Measurements from ENCODE around the gene LAMA3. TPM values are rescaled to one million over a fixed set of nuclear protein-coding genes. Genes with fewer than 3 reads are reported as not detected.
A peak's percentile ranks its signal among the peaks of the same experiment; 100 is the strongest.

LAMA3 gene
- total RNA-seq, 1 donor from 2014 or later, result 0.47 TPM

DNA sequence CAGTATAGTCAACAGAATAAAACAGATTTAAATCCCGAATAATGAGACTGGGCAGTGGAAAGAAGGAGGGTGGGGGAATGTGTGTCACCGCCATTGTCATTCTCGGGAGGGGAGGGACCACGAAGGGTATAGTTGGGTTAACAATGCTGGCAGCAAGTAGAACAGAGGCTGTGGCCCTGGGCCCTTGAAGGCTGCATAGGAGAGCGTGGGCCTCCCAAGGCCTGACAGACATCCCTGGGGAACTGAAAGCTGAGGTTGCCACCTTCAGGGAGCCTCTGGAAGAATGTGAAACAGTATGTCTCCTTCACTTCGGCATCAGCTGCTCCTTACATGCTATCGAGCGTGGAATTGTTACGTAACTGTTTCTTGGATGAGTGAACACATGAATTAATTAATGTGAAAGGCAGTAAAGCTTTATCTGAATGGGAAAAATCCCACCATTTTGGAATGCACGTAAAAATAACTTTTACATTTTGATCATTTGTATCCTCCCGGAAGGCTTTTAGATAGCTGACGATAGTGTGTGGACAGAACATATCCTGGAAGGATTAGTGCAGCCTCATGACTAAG, 232.5 kb downstream of the LAMA3 start:
- Histone ChIP-seq H3K4me2 (no peak overlapping the region), H3K9ac (no peak overlapping the region), H3F3A (ENCODE audit: low read depth) (no peaks in the 10 kb centered on the region), H3K79me2 (ENCODE audit: low read depth) (no peaks in the 10 kb centered on the region), H3K4me3 (no peak overlapping the region), H3K4me1 (no peaks in the 10 kb centered on the region), H3K27ac (no peak overlapping the region), H3K9me3 (ENCODE audit: low read depth) (no peaks in the 10 kb centered on the region), H2AFZ (replicated peaks) (no peak overlapping the region), H4K20me1 (ENCODE audit: low read depth) (no peaks in the 10 kb centered on the region), H3K27me3 (no peaks in the 10 kb centered on the region), H3K36me3 (no peaks in the 10 kb centered on the region)
- no peaks in the 10 kb centered on the region for H3K9me3 Mint-ChIP-seq
- peak; percentile 36 for DNase-seq (ENCODE audit: low spot score)
- no peaks in the 10 kb centered on the region for H3K27me3 Mint-ChIP-seq (ENCODE audit: insufficient read depth, low read depth)
- H3K27ac Mint-ChIP-seq, result no peak overlapping the region
- H3K36me3 Mint-ChIP-seq, result no peaks in the 10 kb centered on the region
- TF ChIP-seq, protein P1, sequence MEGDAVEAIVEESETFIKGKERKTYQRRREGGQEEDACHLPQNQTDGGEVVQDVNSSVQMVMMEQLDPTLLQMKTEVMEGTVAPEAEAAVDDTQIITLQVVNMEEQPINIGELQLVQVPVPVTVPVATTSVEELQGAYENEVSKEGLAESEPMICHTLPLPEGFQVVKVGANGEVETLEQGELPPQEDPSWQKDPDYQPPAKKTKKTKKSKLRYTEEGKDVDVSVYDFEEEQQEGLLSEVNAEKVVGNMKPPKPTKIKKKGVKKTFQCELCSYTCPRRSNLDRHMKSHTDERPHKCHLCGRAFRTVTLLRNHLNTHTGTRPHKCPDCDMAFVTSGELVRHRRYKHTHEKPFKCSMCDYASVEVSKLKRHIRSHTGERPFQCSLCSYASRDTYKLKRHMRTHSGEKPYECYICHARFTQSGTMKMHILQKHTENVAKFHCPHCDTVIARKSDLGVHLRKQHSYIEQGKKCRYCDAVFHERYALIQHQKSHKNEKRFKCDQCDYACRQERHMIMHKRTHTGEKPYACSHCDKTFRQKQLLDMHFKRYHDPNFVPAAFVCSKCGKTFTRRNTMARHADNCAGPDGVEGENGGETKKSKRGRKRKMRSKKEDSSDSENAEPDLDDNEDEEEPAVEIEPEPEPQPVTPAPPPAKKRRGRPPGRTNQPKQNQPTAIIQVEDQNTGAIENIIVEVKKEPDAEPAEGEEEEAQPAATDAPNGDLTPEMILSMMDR (IDR thresholded peaks at IDR 0.05), result no peak
- TF ChIP-seq EZH2 (IDR thresholded peaks at IDR 0.05) (no peak), EZH2phosphoT487 (IDR thresholded peaks at IDR 0.05) (no peak)
- H3K4me1 Mint-ChIP-seq, result no peaks in the 10 kb centered on the region
- H3K4me3 Mint-ChIP-seq, result no peak overlapping the region

DNA sequence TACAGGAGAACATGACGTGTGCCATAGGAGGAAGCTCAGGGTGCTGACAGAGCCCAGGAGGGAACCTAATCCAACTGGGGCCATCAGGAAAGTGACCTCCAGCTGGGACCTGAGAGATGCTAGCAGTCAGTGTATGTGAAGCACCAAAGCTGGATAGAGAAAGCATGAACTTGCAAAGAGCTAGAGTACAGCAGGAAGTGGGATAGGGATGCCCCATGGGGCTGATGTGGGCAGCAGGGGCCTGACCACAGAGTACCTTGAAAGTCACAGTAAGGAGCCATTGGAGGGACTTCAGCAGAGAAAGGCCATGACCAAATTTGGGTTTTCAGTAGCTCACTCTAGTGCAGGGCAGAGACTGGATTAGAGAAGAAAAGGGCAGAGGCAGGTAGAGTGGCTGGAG, 233.7 kb downstream of the LAMA3 start:
- Histone ChIP-seq H3F3A (ENCODE audit: low read depth) (no peaks in the 10 kb centered on the region), H2AFZ (replicated peaks) (no peak overlapping the region), H3K9ac (no peak overlapping the region), H3K27me3 (no peaks in the 10 kb centered on the region), H3K4me2 (no peak overlapping the region), H4K20me1 (ENCODE audit: low read depth) (no peaks in the 10 kb centered on the region), H3K36me3 (no peaks in the 10 kb centered on the region), H3K4me3 (no peak overlapping the region), H3K4me1 (no peaks in the 10 kb centered on the region), H3K79me2 (ENCODE audit: low read depth) (no peaks in the 10 kb centered on the region), H3K9me3 (ENCODE audit: low read depth) (no peaks in the 10 kb centered on the region), H3K27ac (no peak overlapping the region)
- DNase-seq (ENCODE audit: low spot score), result no peak
- Mint-ChIP-seq H3K27me3 (ENCODE audit: insufficient read depth, low read depth) (peaks cover under 1% of the 10 kb centered on the region), H3K4me1 (peaks cover under 1% of the 10 kb centered on the region), H3K9me3 (no peaks in the 10 kb centered on the region), H3K4me3 (no peak overlapping the region), H3K27ac (no peak overlapping the region), H3K36me3 (no peaks in the 10 kb centered on the region)
- TF ChIP-seq EZH2 (IDR thresholded peaks at IDR 0.05) (no peak), EZH2phosphoT487 (IDR thresholded peaks at IDR 0.05) (no peak)
- TF ChIP-seq, protein P1 (IDR thresholded peaks at IDR 0.05), result no peak

DNA sequence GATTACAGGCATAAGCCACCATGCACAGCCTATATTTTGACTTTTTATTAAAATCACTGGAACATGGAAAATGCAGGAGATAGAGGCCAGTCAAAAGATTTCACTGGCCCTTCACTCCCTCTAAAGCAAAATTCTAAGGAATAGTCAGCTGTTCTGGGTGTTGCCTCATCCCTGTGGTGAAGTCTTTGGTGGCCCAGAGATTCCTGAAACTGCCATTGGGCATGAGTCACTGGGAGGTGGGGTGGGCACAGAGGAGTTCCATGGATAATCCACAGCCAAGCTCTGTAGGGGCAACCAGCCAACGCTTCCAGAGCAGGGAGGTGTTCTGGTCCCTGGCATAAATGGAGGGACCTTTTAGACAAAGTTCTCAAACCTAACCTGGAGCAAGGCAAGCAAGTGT, 235.6 kb downstream of the LAMA3 start:
- Mint-ChIP-seq H3K4me1 (peaks cover 3% of the 10 kb centered on the region), H3K9me3 (no peaks in the 10 kb centered on the region), H3K27me3 (ENCODE audit: insufficient read depth, low read depth) (peaks cover 2% of the 10 kb centered on the region), H3K27ac (no peak overlapping the region), H3K36me3 (no peaks in the 10 kb centered on the region), H3K4me3 (no peak overlapping the region)
- H3K4me3 ChIP-seq, result no peak overlapping the region
- TF ChIP-seq, protein P1 (IDR thresholded peaks at IDR 0.05), result no peak
- TF ChIP-seq EZH2phosphoT487 (IDR thresholded peaks at IDR 0.05), result no peak
- no peak for TF ChIP-seq EZH2 (IDR thresholded peaks at IDR 0.05)
- no peak for DNase-seq (ENCODE audit: low spot score)
- H3K27me3 ChIP-seq, result no peaks in the 10 kb centered on the region
- no peaks in the 10 kb centered on the region for H3F3A ChIP-seq (ENCODE audit: low read depth)
- H2AFZ ChIP-seq (replicated peaks), result no peak overlapping the region
- H3K4me2 ChIP-seq, result no peak overlapping the region
- no peaks in the 10 kb centered on the region for H3K79me2 ChIP-seq (ENCODE audit: low read depth)
- H3K36me3 ChIP-seq, result no peaks in the 10 kb centered on the region
- H3K9ac ChIP-seq, result no peak overlapping the region
- no peaks in the 10 kb centered on the region for H3K9me3 ChIP-seq (ENCODE audit: low read depth)
- H4K20me1 ChIP-seq (ENCODE audit: low read depth), result no peaks in the 10 kb centered on the region
- no peak overlapping the region for H3K27ac ChIP-seq
- no peaks in the 10 kb centered on the region for H3K4me1 ChIP-seq

Measured in neural progenitor cell (in vitro differentiated cells).